ENCODE measurements around the gene SPECC1L. TPM values are rescaled to one million over a fixed set of nuclear protein-coding genes. Genes with fewer than 3 reads are reported as not detected.
A peak's percentile ranks its signal among the peaks of the same experiment; 100 is the strongest.

SPECC1L gene
- total RNA-seq, 1 donor from 2014 or later: 80.6 TPM

GRCh38 chr22:24453853-24454252, 183.2 kb downstream of the SPECC1L start:
- Mint-ChIP-seq H3K4me3 (ENCODE audit: unreplicated experiment) (no peak overlapping the region), H3K9me3 (ENCODE audit: unreplicated experiment) (no peaks in the 10 kb centered on the region), H3K27me3 (ENCODE audit: unreplicated experiment) (peaks cover 6% of the 10 kb centered on the region), H3K36me3 (ENCODE audit: low read depth, unreplicated experiment) (no peaks in the 10 kb centered on the region), H3K27ac (ENCODE audit: unreplicated experiment) (no peak overlapping the region), H3K4me1 (ENCODE audit: unreplicated experiment) (peaks cover 30% of the 10 kb centered on the region)
- no peak for TF ChIP-seq CTCF (IDR thresholded peaks at IDR 0.05; ENCODE audit: unreplicated experiment)
- DNase-seq (ENCODE audit: low spot score): no peak

- Mint-ChIP-seq H3K36me3 (ENCODE audit: low read depth, unreplicated experiment) (no peaks in the 10 kb centered on the region), H3K4me1 (ENCODE audit: unreplicated experiment) (peaks cover 30% of the 10 kb centered on the region), H3K27me3 (ENCODE audit: unreplicated experiment) (peaks cover 3% of the 10 kb centered on the region), H3K4me3 (ENCODE audit: unreplicated experiment) (no peak overlapping the region), H3K27ac (ENCODE audit: unreplicated experiment) (no peak overlapping the region), H3K9me3 (ENCODE audit: unreplicated experiment) (no peaks in the 10 kb centered on the region)
- no peak for DNase-seq (ENCODE audit: low spot score)
- TF ChIP-seq CTCF (IDR thresholded peaks at IDR 0.05; ENCODE audit: unreplicated experiment): no peak
Observed at GRCh38 chr22:24455039-24455438, 184.4 kb downstream of the SPECC1L start.

GRCh38 chr22:24455751-24456426, 185.3 kb downstream of the SPECC1L start:
- Mint-ChIP-seq H3K9me3 (ENCODE audit: unreplicated experiment) (no peaks in the 10 kb centered on the region), H3K4me1 (ENCODE audit: unreplicated experiment) (peaks cover 31% of the 10 kb centered on the region), H3K27me3 (ENCODE audit: unreplicated experiment) (peaks cover 3% of the 10 kb centered on the region), H3K27ac (ENCODE audit: unreplicated experiment) (no peak overlapping the region), H3K36me3 (ENCODE audit: low read depth, unreplicated experiment) (no peaks in the 10 kb centered on the region), H3K4me3 (ENCODE audit: unreplicated experiment) (no peak overlapping the region)
- no peak for DNase-seq (ENCODE audit: low spot score)
- no peak for TF ChIP-seq CTCF (IDR thresholded peaks at IDR 0.05; ENCODE audit: unreplicated experiment)

- Mint-ChIP-seq H3K27me3 (ENCODE audit: unreplicated experiment) (peaks cover 4% of the 10 kb centered on the region), H3K4me1 (ENCODE audit: unreplicated experiment) (peaks cover 37% of the 10 kb centered on the region), H3K4me3 (ENCODE audit: unreplicated experiment) (no peak overlapping the region), H3K36me3 (ENCODE audit: low read depth, unreplicated experiment) (no peaks in the 10 kb centered on the region), H3K27ac (ENCODE audit: unreplicated experiment) (no peak overlapping the region), H3K9me3 (ENCODE audit: unreplicated experiment) (no peaks in the 10 kb centered on the region)
- no peak for DNase-seq (ENCODE audit: low spot score)
- TF ChIP-seq CTCF (IDR thresholded peaks at IDR 0.05; ENCODE audit: unreplicated experiment): no peak
Observed at GRCh38 chr22:24457894-24458420, 187.3 kb downstream of the SPECC1L start.

GRCh38 chr22:24459911-24460310, 189.3 kb downstream of the SPECC1L start:
- Mint-ChIP-seq H3K4me3 (ENCODE audit: unreplicated experiment) (no peak overlapping the region), H3K27ac (ENCODE audit: unreplicated experiment) (peak overlapping the region; percentile 68), H3K4me1 (ENCODE audit: unreplicated experiment) (peaks cover 37% of the 10 kb centered on the region), H3K36me3 (ENCODE audit: low read depth, unreplicated experiment) (no peaks in the 10 kb centered on the region), H3K27me3 (ENCODE audit: unreplicated experiment) (peaks cover 5% of the 10 kb centered on the region), H3K9me3 (ENCODE audit: unreplicated experiment) (no peaks in the 10 kb centered on the region)
- no peak for DNase-seq (ENCODE audit: low spot score)
- TF ChIP-seq CTCF (IDR thresholded peaks at IDR 0.05; ENCODE audit: unreplicated experiment): no peak

Measured in endothelial cell (in vitro differentiated cells).